Measurements from ENCODE around the gene SYNE1. TPM values are rescaled to one million over a fixed set of nuclear protein-coding genes. Genes with fewer than 3 reads are reported as not detected.

SYNE1 gene
- total and polyA plus RNA-seq, 11 donors: 25.0 to 178 (median 112) TPM

DNA sequence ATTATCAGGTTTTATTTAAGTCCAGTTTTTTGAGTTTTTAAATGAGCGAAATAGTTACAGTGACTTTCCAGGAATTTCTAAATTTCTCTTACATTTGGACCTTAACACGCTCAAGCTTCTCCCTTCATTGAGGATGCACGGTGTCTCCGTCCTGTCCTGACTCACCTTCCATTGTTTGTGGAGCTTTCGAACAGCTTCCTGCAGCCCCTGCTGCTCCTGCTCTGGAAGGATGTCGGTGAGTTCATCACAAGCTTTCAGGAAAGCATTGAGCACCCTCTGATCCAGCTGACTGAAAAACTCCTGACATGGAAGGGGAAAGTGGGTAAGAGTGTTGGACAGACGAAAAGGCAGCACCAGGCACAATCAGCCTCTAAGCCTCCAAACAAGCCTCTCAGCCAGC is 183.7 kb downstream of the SYNE1 start:
- Histone ChIP-seq H3K36me3 (peaks cover 0 to 31% (median 13%) of the 10 kb centered on the region in 9 donors), H3K4me3 (no peak overlapping the region), H3K27ac (no peak overlapping the region), H3K27me3 (no peaks in the 10 kb centered on the region), H3K4me1 (no peaks in the 10 kb centered on the region), H3K9me3 (no peaks in the 10 kb centered on the region)
- no peak for TF ChIP-seq POLR2A (IDR thresholded peaks at IDR 0.05)
- TF ChIP-seq, protein P1, sequence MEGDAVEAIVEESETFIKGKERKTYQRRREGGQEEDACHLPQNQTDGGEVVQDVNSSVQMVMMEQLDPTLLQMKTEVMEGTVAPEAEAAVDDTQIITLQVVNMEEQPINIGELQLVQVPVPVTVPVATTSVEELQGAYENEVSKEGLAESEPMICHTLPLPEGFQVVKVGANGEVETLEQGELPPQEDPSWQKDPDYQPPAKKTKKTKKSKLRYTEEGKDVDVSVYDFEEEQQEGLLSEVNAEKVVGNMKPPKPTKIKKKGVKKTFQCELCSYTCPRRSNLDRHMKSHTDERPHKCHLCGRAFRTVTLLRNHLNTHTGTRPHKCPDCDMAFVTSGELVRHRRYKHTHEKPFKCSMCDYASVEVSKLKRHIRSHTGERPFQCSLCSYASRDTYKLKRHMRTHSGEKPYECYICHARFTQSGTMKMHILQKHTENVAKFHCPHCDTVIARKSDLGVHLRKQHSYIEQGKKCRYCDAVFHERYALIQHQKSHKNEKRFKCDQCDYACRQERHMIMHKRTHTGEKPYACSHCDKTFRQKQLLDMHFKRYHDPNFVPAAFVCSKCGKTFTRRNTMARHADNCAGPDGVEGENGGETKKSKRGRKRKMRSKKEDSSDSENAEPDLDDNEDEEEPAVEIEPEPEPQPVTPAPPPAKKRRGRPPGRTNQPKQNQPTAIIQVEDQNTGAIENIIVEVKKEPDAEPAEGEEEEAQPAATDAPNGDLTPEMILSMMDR (IDR thresholded peaks at IDR 0.05): no peak
- intact Hi-C loops (cut with DNase I): no loop called here
- WGBS, 4 donors: 59 to 64% (median 62%) methylated on average over 7 of the region's 7 CpGs
- no peak for ATAC-seq
- no peak for DNase-seq

DNA sequence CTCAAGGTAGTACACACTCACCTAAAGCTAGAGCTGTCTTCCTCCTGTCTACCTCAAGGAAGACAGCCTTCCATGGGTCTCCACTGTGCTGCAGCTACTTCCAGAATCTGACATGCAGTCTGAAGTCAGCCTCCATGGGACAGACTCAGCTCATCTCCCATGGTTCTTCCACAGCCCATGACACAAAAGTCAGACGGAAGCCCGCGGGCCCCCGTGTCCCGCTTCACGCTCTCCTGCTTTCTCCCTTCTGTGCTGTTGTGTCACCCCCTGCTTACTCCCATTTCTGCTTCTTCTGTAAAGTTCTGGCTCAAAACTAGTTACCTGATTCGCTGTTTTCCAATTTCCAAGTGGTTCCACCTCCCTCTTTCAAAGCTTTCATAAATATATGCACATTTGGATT is 184.5 kb downstream of the SYNE1 start:
- 95 to 97% (median 96%) methylated on average over 7 of the region's 7 CpGs for WGBS, 4 donors
- Histone ChIP-seq H3K9me3 (no peaks in the 10 kb centered on the region), H3K36me3 (peaks cover 0 to 31% (median 11%) of the 10 kb centered on the region in 9 donors), H3K27me3 (no peaks in the 10 kb centered on the region), H3K4me1 (no peaks in the 10 kb centered on the region), H3K4me3 (no peak overlapping the region), H3K27ac (no peak overlapping the region)
- ATAC-seq: no peak
- TF ChIP-seq, protein P1 (IDR thresholded peaks at IDR 0.05): no peak
- TF ChIP-seq POLR2A (IDR thresholded peaks at IDR 0.05): no peak
- intact Hi-C loops (cut with DNase I): no loop called here
- no peak for DNase-seq

DNA sequence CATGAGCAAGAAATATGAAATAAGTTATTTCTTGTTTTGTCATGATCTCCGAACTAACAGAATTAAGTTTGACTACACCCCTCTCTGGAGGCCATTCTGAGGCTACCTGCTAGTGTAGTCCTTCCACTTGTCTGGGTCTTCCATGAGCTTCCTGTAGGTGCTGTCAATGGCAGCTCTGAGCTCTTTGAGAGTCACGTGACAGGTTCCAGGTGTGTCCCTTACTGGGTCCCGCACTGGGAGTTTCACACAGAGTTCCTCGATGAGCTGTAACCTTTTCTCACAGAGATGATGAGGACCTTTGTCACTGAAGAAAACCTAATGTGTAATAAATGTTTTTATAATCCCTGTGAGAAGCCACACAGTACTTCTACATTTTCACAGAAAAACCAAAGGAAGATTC is 186.6 kb downstream of the SYNE1 start:
- no peaks in the 10 kb centered on the region for H3K9me3 ChIP-seq
- H3K36me3 ChIP-seq: peaks cover 0 to 31% (median 17%) of the 10 kb centered on the region in 9 donors
- ATAC-seq: no peak
- TF ChIP-seq, protein P1 (IDR thresholded peaks at IDR 0.05): no peak
- TF ChIP-seq POLR2A (IDR thresholded peaks at IDR 0.05): no peak
- H3K27me3 ChIP-seq: no peaks in the 10 kb centered on the region
- 94 to 98% (median 96%) methylated on average over 4 of the region's 4 CpGs for WGBS, 4 donors
- DNase-seq: no peak
- no peak overlapping the region for H3K4me3 ChIP-seq
- no peak overlapping the region for H3K27ac ChIP-seq
- H3K4me1 ChIP-seq: no peaks in the 10 kb centered on the region
- intact Hi-C loops (cut with DNase I): no loop called here

DNA sequence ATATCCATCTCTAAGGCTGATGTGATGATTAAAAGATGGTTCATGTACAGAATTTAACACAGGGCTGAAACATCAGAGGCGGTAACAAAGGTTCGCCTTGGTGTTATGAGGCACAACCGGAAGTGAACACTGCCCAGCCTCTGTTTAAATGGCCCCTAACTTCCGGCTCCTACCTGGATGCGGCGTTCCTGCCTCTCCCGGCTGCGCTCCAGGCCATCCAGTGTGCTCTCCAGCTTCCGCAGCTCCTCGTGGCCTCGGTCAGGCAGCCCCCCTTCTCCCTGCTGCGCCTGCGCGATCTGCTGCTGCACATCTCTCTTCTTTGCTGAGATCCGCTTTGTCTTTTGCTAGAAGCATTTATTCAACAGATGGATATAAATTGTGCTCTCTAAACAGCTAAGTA is 195.3 kb downstream of the SYNE1 start:
- ATAC-seq: no peak

More for the DNA sequence above, 195.3 kb downstream of the SYNE1 start:
- Histone ChIP-seq H3K36me3 (peaks cover 0 to 28% (median 10%) of the 10 kb centered on the region in 9 donors), H3K27me3 (no peaks in the 10 kb centered on the region), H3K4me3 (no peak overlapping the region), H3K9me3 (no peaks in the 10 kb centered on the region), H3K4me1 (no peaks in the 10 kb centered on the region), H3K27ac (no peak overlapping the region)
- 90 to 95% (median 93%) methylated on average over 15 of the region's 15 CpGs for WGBS, 4 donors
- no peak for TF ChIP-seq POLR2A (IDR thresholded peaks at IDR 0.05)
- TF ChIP-seq, protein P1 (IDR thresholded peaks at IDR 0.05): no peak
- intact Hi-C loops (cut with DNase I): no loop called here
- DNase-seq: no peak

Measured in heart left ventricle (tissue), 16 donors.